ENCODE data around the gene HMGB3. TPM values are rescaled to one million over a fixed set of nuclear protein-coding genes. Genes with fewer than 3 reads are reported as not detected.
A peak's percentile ranks its signal among the peaks of the same experiment; 100 is the strongest.

HMGB3 gene
- total RNA-seq, 1 donor from 2014 or later: 49.2 TPM

GRCh38 chrX:150940844-150941495 is 42.2 kb upstream of the HMGB3 start:
- Mint-ChIP-seq H3K4me3 (ENCODE audit: unreplicated experiment) (no peak overlapping the region), H3K36me3 (ENCODE audit: low read depth) (no peaks in the 10 kb centered on the region), H3K27ac (ENCODE audit: unreplicated experiment) (no peak overlapping the region), H3K4me1 (ENCODE audit: low read depth) (peaks cover 5% of the 10 kb centered on the region), H3K27me3 (ENCODE audit: low read depth) (no peaks in the 10 kb centered on the region), H3K9me3 (ENCODE audit: low read depth) (peaks cover 7% of the 10 kb centered on the region)
- TF ChIP-seq, protein P1, sequence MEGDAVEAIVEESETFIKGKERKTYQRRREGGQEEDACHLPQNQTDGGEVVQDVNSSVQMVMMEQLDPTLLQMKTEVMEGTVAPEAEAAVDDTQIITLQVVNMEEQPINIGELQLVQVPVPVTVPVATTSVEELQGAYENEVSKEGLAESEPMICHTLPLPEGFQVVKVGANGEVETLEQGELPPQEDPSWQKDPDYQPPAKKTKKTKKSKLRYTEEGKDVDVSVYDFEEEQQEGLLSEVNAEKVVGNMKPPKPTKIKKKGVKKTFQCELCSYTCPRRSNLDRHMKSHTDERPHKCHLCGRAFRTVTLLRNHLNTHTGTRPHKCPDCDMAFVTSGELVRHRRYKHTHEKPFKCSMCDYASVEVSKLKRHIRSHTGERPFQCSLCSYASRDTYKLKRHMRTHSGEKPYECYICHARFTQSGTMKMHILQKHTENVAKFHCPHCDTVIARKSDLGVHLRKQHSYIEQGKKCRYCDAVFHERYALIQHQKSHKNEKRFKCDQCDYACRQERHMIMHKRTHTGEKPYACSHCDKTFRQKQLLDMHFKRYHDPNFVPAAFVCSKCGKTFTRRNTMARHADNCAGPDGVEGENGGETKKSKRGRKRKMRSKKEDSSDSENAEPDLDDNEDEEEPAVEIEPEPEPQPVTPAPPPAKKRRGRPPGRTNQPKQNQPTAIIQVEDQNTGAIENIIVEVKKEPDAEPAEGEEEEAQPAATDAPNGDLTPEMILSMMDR (IDR thresholded peaks at IDR 0.05): no peak
- peak; percentile 58 for DNase-seq (ENCODE audit: low spot score)

DNA sequence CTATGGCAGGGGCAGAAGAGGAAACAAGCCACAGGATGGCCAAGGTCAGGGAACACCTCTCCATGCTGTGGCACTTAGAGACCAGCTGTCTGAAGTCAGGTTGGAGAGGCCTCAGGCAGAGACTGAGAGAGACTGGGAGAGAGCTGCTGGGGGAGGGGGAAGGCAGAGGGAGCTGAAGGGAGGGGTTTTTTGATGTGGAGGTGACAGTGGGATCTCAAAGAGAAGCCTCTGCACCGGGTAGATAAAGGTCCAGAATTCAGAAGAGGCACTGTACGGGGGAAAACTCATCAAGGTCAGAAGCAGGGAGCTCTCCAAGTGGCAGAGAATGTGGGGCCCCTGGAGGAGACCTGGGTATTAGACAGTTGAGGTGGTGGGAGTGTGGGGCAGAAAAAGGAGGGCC is 41.6 kb upstream of the HMGB3 start:
- peaks cover under 1% of the 10 kb centered on the region for H3K4me1 Mint-ChIP-seq (ENCODE audit: low read depth)
- TF ChIP-seq, protein P1 (IDR thresholded peaks at IDR 0.05): no peak
- H3K27ac Mint-ChIP-seq (ENCODE audit: unreplicated experiment): no peak overlapping the region
- H3K27me3 Mint-ChIP-seq (ENCODE audit: low read depth): no peaks in the 10 kb centered on the region
- no peak overlapping the region for H3K4me3 Mint-ChIP-seq (ENCODE audit: unreplicated experiment)
- H3K9me3 Mint-ChIP-seq (ENCODE audit: low read depth): peaks cover 7% of the 10 kb centered on the region
- no peaks in the 10 kb centered on the region for H3K36me3 Mint-ChIP-seq (ENCODE audit: low read depth)
- DNase-seq (ENCODE audit: low spot score): peak; percentile 30

- no peaks in the 10 kb centered on the region for H3K9me3 Mint-ChIP-seq (ENCODE audit: low read depth)
- H3K27ac Mint-ChIP-seq (ENCODE audit: unreplicated experiment): no peak overlapping the region
- peak; percentile 36 for DNase-seq (ENCODE audit: low spot score)
These were observed 40.1 kb upstream of the HMGB3 start for GRCh38 chrX:150942942-150943594.

DNA sequence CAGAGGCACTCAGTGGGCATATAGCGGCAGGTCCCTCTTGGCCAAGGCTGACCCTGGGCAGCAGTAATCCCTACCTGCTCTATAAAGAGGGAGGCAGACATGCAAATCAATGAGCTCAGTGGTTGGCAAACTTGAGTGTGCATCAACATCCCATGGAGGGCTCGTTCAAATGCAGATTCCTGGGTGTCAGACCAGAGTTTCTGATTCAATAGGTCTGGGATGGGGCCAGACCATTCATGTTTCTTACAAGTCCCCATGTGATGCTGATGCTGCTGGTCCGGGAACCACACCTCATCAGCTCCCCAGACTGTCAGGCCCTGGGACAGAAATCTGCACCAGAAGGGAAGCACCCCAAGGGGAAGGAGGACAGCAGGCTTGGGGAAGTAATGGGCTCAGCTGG is 38.9 kb upstream of the HMGB3 start:
- no peaks in the 10 kb centered on the region for H3K36me3 Mint-ChIP-seq (ENCODE audit: low read depth)
- H3K27me3 Mint-ChIP-seq (ENCODE audit: low read depth): no peaks in the 10 kb centered on the region
- no peaks in the 10 kb centered on the region for H3K9me3 Mint-ChIP-seq (ENCODE audit: low read depth)
- H3K27ac Mint-ChIP-seq (ENCODE audit: unreplicated experiment): no peak overlapping the region
- no peaks in the 10 kb centered on the region for H3K4me1 Mint-ChIP-seq (ENCODE audit: low read depth)
- no peak for DNase-seq (ENCODE audit: low spot score)
- no peak overlapping the region for H3K4me3 Mint-ChIP-seq (ENCODE audit: unreplicated experiment)
- TF ChIP-seq, protein P1 (IDR thresholded peaks at IDR 0.05): no peak

More at GRCh38 chrX:150942942-150943594, 40.1 kb upstream of the HMGB3 start:
- Mint-ChIP-seq H3K27me3 (ENCODE audit: low read depth) (no peaks in the 10 kb centered on the region), H3K4me3 (ENCODE audit: unreplicated experiment) (no peak overlapping the region), H3K36me3 (ENCODE audit: low read depth) (no peaks in the 10 kb centered on the region), H3K4me1 (ENCODE audit: low read depth) (no peaks in the 10 kb centered on the region)
- TF ChIP-seq, protein P1 (IDR thresholded peaks at IDR 0.05): no peak

DNA sequence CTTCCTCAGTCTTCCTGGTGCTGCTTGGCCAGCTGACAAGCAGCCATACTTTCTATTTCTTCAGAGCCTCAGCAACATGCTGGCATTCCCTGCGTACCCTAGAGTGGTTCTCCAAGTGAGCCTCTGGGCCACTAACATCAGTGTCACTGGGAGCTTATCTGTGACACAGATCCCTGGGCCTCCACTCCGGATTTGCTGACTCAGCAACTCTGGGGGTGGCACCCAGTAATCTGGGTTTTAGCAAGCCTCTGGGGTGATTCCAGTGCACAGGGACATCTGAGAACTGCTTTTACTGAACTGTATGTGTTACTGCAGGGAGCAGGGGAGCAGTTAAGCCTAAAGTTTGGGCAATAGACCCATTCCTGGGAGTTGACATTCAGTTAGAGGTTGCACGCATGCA is 28.2 kb upstream of the HMGB3 start:
- H3K4me3 Mint-ChIP-seq (ENCODE audit: unreplicated experiment): no peak overlapping the region
- peaks cover 2% of the 10 kb centered on the region for H3K27me3 Mint-ChIP-seq (ENCODE audit: low read depth)
- H3K36me3 Mint-ChIP-seq (ENCODE audit: low read depth): no peaks in the 10 kb centered on the region
- no peaks in the 10 kb centered on the region for H3K4me1 Mint-ChIP-seq (ENCODE audit: low read depth)
- H3K27ac Mint-ChIP-seq (ENCODE audit: unreplicated experiment): no peak overlapping the region
- TF ChIP-seq, protein P1 (IDR thresholded peaks at IDR 0.05): no peak
- peaks cover 9% of the 10 kb centered on the region for H3K9me3 Mint-ChIP-seq (ENCODE audit: low read depth)
- DNase-seq (ENCODE audit: low spot score): no peak

Measured in chondrocyte (in vitro differentiated cells).